IMR-90 (cell line): ENCODE measurements around the gene KLHL8. TPM values are rescaled to one million over a fixed set of nuclear protein-coding genes. Genes with fewer than 3 reads are reported as not detected.

ENCODE experiments used
- ATAC-seq: fragments of 200-7000 bp; cut with Tn5 transposase; 2 replicates; pipeline ENCODE4 v1.9.1; 2020; ENCODE audit warnings: low read depth, mild to moderate bottlenecking, moderate library complexity
- BruUV-seq: library from RNA; stranded (reverse); fragments of 400-500 nt; replicated peaks from 2 replicates; lab custom pipeline; 2021; lab: Mats Ljungman, UMichigan
- CTCF ChIA-PET: fragments of 300-600 bp; formaldehyde crosslinking; extraction: SDS; loops from one replicate; lab custom pipeline; 2021; ENCODE audit warnings: antibody characterized with exemption; lab: Yijun Ruan, JAX
- POLR2A ChIA-PET: fragments of 300-600 bp; sonication (Branson Sonifier 250); formaldehyde crosslinking; loops from one replicate; lab custom pipeline; 2022; ENCODE audit warnings: antibody characterized with exemption; ENCODE audit not compliant: unreplicated experiment; lab: Charles Lee
- DNase-seq: peaks from one replicate; pipeline ENCODE4 v3.0.0; 2013
- H2AFZ ChIP-seq: replicated peaks from 2 replicates; pipeline ENCODE3; 2013; ENCODE audit warnings: low read length, mild to moderate bottlenecking; ENCODE audit not compliant: poor library complexity
- H2AK5ac ChIP-seq: 2 replicates; pipeline ENCODE4 v1.6.1; 2013; ENCODE audit warnings: low read depth, low read length, inconsistent platforms
- H2AK9ac ChIP-seq: replicated peaks from 2 replicates; pipeline ENCODE3; 2013; ENCODE audit warnings: mild to moderate bottlenecking, low read depth, low read length, moderate library complexity; ENCODE audit not compliant: poor library complexity
- H2BK120ac ChIP-seq: 2 replicates; pipeline ENCODE4 v1.6.1; 2013; ENCODE audit warnings: low read depth, low read length, inconsistent platforms
- H2BK15ac ChIP-seq: 3 replicates; pipeline ENCODE4 v1.6.1; 2013; ENCODE audit warnings: low read depth, low read length, inconsistent platforms
- H2BK20ac ChIP-seq: 2 replicates; pipeline ENCODE4 v1.6.1; 2013; ENCODE audit warnings: low read depth, mild to moderate bottlenecking, inconsistent platforms, low read length, moderate library complexity
- H2BK5ac ChIP-seq: 2 replicates; pipeline ENCODE4 v1.6.1; 2013; ENCODE audit warnings: mild to moderate bottlenecking, low read depth, low read length, inconsistent platforms; ENCODE audit not compliant: poor library complexity, severe bottlenecking
- H3K14ac ChIP-seq: replicated peaks from 2 replicates; pipeline ENCODE4 v1.6.1; 2013; ENCODE audit warnings: low read depth, low read length, inconsistent platforms
- H3K18ac ChIP-seq: 2 replicates; pipeline ENCODE4 v1.6.1; 2013; ENCODE audit warnings: low read depth, low read length, control low read depth
- H3K23ac ChIP-seq: 2 replicates; pipeline ENCODE4 v1.6.1; 2013; ENCODE audit warnings: low read depth, low read length, inconsistent platforms
- H3K27ac ChIP-seq: 2 replicates; pipeline ENCODE4 v1.5.1; 2013; ENCODE audit warnings: mild to moderate bottlenecking, control low read depth, low read length; ENCODE audit not compliant: insufficient read depth
- H3K27me3 ChIP-seq: 2 replicates; pipeline ENCODE4 v1.6.1; 2013; ENCODE audit warnings: low read length; ENCODE audit not compliant: control insufficient read depth, insufficient read depth
- H3K36me3 ChIP-seq: 2 replicates; pipeline ENCODE4 v1.6.1; 2013; ENCODE audit warnings: low read length, mixed read lengths; ENCODE audit not compliant: control insufficient read depth, insufficient read depth
- H3K4ac ChIP-seq: 2 replicates; pipeline ENCODE4 v1.6.1; 2013; ENCODE audit warnings: low read depth, low read length, inconsistent platforms
- H3K4me1 ChIP-seq: 2 replicates; pipeline ENCODE4 v1.6.1; 2013; ENCODE audit warnings: low read length, mixed read lengths; ENCODE audit not compliant: control insufficient read depth, insufficient read depth
- H3K4me2 ChIP-seq: 2 replicates; pipeline ENCODE4 v1.6.1; 2013; ENCODE audit warnings: low read depth, mild to moderate bottlenecking, control low read depth, low read length, moderate library complexity
- H3K4me3 ChIP-seq: 2 replicates; pipeline ENCODE4 v1.5.1; 2013; ENCODE audit warnings: low read depth, mild to moderate bottlenecking, control low read depth, low read length, moderate library complexity; ENCODE audit not compliant: insufficient read depth
- H3K56ac ChIP-seq: 2 replicates; pipeline ENCODE4 v1.6.1; 2013; ENCODE audit warnings: low read length, inconsistent platforms; ENCODE audit not compliant: insufficient read depth; ENCODE audit errors: extremely low read depth
- H3K79me1 ChIP-seq, 2 experiments: 2 replicates each; pipeline ENCODE4 v1.6.1; 2013; ENCODE audit warnings: low read length in 2 of 2, inconsistent platforms in 1 of 2, low read depth in 1 of 2
- H3K9ac ChIP-seq: 2 replicates; pipeline ENCODE4 v1.6.1; 2013; ENCODE audit warnings: low read depth, low read length, control low read depth
- H3K9me1 ChIP-seq: 2 replicates; pipeline ENCODE4 v1.6.1; 2013; ENCODE audit warnings: low read length, inconsistent platforms; ENCODE audit not compliant: insufficient read depth
- H3K9me3 ChIP-seq: 2 replicates; pipeline ENCODE4 v1.6.1; 2013; ENCODE audit warnings: low read length; ENCODE audit not compliant: control insufficient read depth, insufficient read depth
- H4K20me1 ChIP-seq: 2 replicates; pipeline ENCODE4 v1.6.1; 2013; ENCODE audit warnings: low read length, inconsistent platforms; ENCODE audit not compliant: insufficient read depth
- H4K5ac ChIP-seq: 2 replicates; pipeline ENCODE4 v1.6.1; 2013; ENCODE audit warnings: mild to moderate bottlenecking, low read depth, low read length, control low read depth
- H4K8ac ChIP-seq, 2 experiments: 2 replicates each; pipeline ENCODE4 v1.6.1; 2013; ENCODE audit warnings: low read depth in 2 of 2, low read length in 2 of 2, control low read depth in 1 of 2, inconsistent platforms in 1 of 2
- H4K91ac ChIP-seq: 2 replicates; pipeline ENCODE4 v1.6.1; 2013; ENCODE audit warnings: low read depth, low read length, inconsistent platforms; ENCODE audit not compliant: insufficient read depth
- BHLHE40 ChIP-seq: fragments of 150-350 bp; IDR thresholded peaks from 2 replicates; pipeline ENCODE4 v1.6.1; 2016; ENCODE audit warnings: mild to moderate bottlenecking, low read depth, low read length
- CEBPB ChIP-seq: IDR thresholded peaks from 2 replicates; pipeline ENCODE4 v1.6.1; 2012; ENCODE audit warnings: low read depth, low read length, improper control_type of control experiment
- CHD1 ChIP-seq: IDR thresholded peaks from 2 replicates; pipeline ENCODE4 v1.6.1; 2012; ENCODE audit warnings: low read depth, low read length, improper control_type of control experiment
- FOS ChIP-seq: fragments of 150-350 bp; IDR thresholded peaks from 2 replicates; pipeline ENCODE4 v1.6.1; 2016; ENCODE audit warnings: low read depth, low read length
- MAFK ChIP-seq: IDR thresholded peaks from 2 replicates; pipeline ENCODE4 v1.6.1; 2012; ENCODE audit warnings: low read depth, low read length, improper control_type of control experiment
- MXI1 ChIP-seq: IDR thresholded peaks from 2 replicates; pipeline ENCODE4 v1.6.1; 2012; ENCODE audit warnings: low read depth, mild to moderate bottlenecking, low read length, moderate library complexity, borderline replicate concordance
- NFE2L2 ChIP-seq: fragments of 150-350 bp; IDR thresholded peaks from 2 replicates; pipeline ENCODE4 v1.6.1; 2016; ENCODE audit warnings: low read depth, mild to moderate bottlenecking, low read length
- POLR2A ChIP-seq: IDR thresholded peaks from 2 replicates; pipeline ENCODE4 v1.6.1; 2012; ENCODE audit warnings: mild to moderate bottlenecking, low read depth, low read length
- RAD21 ChIP-seq: IDR thresholded peaks from 2 replicates; pipeline ENCODE4 v1.6.1; 2012; ENCODE audit warnings: low read length, improper control_type of control experiment
- RCOR1 ChIP-seq: IDR thresholded peaks from 2 replicates; pipeline ENCODE4 v1.6.1; 2012; ENCODE audit warnings: mild to moderate bottlenecking, low read length, improper control_type of control experiment; ENCODE audit not compliant: insufficient replicate concordance
- SMC3 ChIP-seq: fragments of 150-350 bp; IDR thresholded peaks from 2 replicates; pipeline ENCODE4 v1.6.1; 2016; ENCODE audit warnings: low read depth, mild to moderate bottlenecking, antibody characterized with exemption, low read length, moderate library complexity
- whole genome bisulfite sequencing, 2 experiments: methylation state at CpG; one replicate each; pipeline versions ENCODE4 v1.1.5 to v1.1.7; 2013; ENCODE audit warnings: missing lambda C conversion rate in 2 of 2; ENCODE audit not compliant: insufficient read length in 1 of 2; ENCODE audit errors: extremely low coverage in 2 of 2; 5-methylcytosine and 5-hydroxymethylcytosine counted together
- dilution Hi-C: fragments of 300-500 bp; cut with HindIII; formaldehyde crosslinking; loops from one replicate; pipeline ENCODE4 v1.14.3; 2018; ENCODE audit warnings: low sequenced_read_pairs; ENCODE audit not compliant: unreplicated experiment
- in situ Hi-C: fragments of 300-500 bp; cut with MboI; formaldehyde crosslinking; loops from 3 replicates; pipeline ENCODE4 v1.14.3; 2019; ENCODE audit warnings: low sequenced_read_pairs, inconsistent platforms, mixed read lengths
- intact Hi-C: fragments of 100-400 bp; cut with micrococcal nuclease; formaldehyde crosslinking; loops from 2 replicates; pipeline ENCODE4 v1.10.0; 2022
- polyA plus RNA-seq, 3 experiments: library from polyadenylated mRNA; depleted of rRNA; stranded (reverse); fragments of >200 nt; gene quantifications; 2 replicates each; pipeline ENCODE4 v1.2.3, GENCODE V29; 2012; ENCODE audit warnings: low replicate concordance in 1 of 3
- total RNA-seq: library from RNA; depleted of rRNA; stranded (reverse); fragments of >200 nt; gene quantifications from 2 replicates; pipeline ENCODE4 v1.2.3, GENCODE V29; 2012
- TF ChIP-seq, protein P1 (sequence below): fragments of 150-350 bp; IDR thresholded peaks from 2 replicates; pipeline ENCODE4 v1.6.1; 2016; ENCODE audit warnings: low read depth, mild to moderate bottlenecking, low read length, moderate library complexity, borderline replicate concordance
- TF ChIP-seq, protein P2 (sequence below): conservative IDR thresholded peaks from 2 replicates; pipeline ENCODE4 v1.5.1; 2012; ENCODE audit warnings: mild to moderate bottlenecking, low read depth, low read length, improper control_type of control experiment
- TF ChIP-seq, protein P3 (sequence below): fragments of 150-350 bp; IDR thresholded peaks from 2 replicates; pipeline ENCODE4 v1.6.1; 2017; ENCODE audit warnings: mild to moderate bottlenecking, antibody characterized with exemption, low read length, low read depth

KLHL8 gene
- total and polyA plus RNA-seq, 2 of the 4 experiments (the other 2 are of a cell fraction), result 3.1 to 9.5 TPM

DNA sequence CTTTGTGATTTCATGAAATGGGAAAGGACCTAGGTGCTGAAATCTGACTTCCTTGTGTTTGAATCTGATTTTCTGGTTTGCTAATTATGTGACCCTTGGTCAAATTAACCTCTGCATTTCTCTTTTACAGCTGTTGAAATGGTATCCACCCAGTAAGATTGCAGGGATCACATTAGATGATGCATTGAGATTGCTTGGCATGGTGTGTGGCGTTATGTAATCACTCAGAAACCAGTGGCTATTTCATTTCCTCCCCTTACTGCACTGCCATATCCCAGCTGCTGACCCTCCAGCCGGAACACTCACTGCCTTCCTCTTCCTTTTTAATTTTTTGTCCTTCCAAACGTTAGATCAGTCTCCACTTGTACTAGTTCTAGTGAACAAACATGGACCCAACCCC, 79.0 kb downstream of the KLHL8 start:
- Histone ChIP-seq H3K56ac (no peak overlapping the region), H2BK15ac (no peak overlapping the region), H3K9me3 (no peaks in the 10 kb centered on the region), H3K9me1 (0 out of 2 replicates have a peak, but pooled peaks cover 2% of the 10 kb centered on the region), H2BK5ac (no peak overlapping the region), H3K18ac (no peak overlapping the region), H3K27me3 (no peaks in the 10 kb centered on the region), H2BK120ac (no peak overlapping the region), H4K91ac (no peak overlapping the region), H3K79me1 (no peaks in the 10 kb centered on the region; a peak in 1 of 4 replicates), H3K4me3 (no peak overlapping the region), H4K8ac (no peak overlapping the region), H3K4me2 (no peak overlapping the region), H3K23ac (no peak overlapping the region), H2AK5ac (no peak overlapping the region), H3K27ac (no peak overlapping the region), H3K14ac (no peak overlapping the region; the same call in 1 of the 2 replicates), H4K5ac (no peak overlapping the region), H2AFZ (no peak overlapping the region), H3K36me3 (peaks cover 12% of the 10 kb centered on the region), H3K9ac (no peak overlapping the region), H3K4me1 (no peaks in the 10 kb centered on the region), H4K20me1 (no peaks in the 10 kb centered on the region), H2AK9ac (no peak overlapping the region), H2BK20ac (no peak overlapping the region), H3K4ac (no peak overlapping the region)
- DNase-seq (no peak), ATAC-seq (no peak)
- TF ChIP-seq FOS, result no peak
- no peak for TF ChIP-seq RAD21
- TF ChIP-seq, protein P1, sequence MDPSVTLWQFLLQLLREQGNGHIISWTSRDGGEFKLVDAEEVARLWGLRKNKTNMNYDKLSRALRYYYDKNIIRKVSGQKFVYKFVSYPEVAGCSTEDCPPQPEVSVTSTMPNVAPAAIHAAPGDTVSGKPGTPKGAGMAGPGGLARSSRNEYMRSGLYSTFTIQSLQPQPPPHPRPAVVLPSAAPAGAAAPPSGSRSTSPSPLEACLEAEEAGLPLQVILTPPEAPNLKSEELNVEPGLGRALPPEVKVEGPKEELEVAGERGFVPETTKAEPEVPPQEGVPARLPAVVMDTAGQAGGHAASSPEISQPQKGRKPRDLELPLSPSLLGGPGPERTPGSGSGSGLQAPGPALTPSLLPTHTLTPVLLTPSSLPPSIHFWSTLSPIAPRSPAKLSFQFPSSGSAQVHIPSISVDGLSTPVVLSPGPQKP, result no peak
- TF ChIP-seq, protein P2, sequence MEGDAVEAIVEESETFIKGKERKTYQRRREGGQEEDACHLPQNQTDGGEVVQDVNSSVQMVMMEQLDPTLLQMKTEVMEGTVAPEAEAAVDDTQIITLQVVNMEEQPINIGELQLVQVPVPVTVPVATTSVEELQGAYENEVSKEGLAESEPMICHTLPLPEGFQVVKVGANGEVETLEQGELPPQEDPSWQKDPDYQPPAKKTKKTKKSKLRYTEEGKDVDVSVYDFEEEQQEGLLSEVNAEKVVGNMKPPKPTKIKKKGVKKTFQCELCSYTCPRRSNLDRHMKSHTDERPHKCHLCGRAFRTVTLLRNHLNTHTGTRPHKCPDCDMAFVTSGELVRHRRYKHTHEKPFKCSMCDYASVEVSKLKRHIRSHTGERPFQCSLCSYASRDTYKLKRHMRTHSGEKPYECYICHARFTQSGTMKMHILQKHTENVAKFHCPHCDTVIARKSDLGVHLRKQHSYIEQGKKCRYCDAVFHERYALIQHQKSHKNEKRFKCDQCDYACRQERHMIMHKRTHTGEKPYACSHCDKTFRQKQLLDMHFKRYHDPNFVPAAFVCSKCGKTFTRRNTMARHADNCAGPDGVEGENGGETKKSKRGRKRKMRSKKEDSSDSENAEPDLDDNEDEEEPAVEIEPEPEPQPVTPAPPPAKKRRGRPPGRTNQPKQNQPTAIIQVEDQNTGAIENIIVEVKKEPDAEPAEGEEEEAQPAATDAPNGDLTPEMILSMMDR, result no peak
- no peak for TF ChIP-seq CHD1
- no peak for TF ChIP-seq CEBPB
- TF ChIP-seq MAFK, result no peak
- TF ChIP-seq SMC3, result no peak
- no peak for TF ChIP-seq BHLHE40
- no peak for TF ChIP-seq MXI1
- TF ChIP-seq RCOR1, result no peak
- TF ChIP-seq NFE2L2, result no peak
- TF ChIP-seq POLR2A, result no peak
- TF ChIP-seq, protein P3, sequence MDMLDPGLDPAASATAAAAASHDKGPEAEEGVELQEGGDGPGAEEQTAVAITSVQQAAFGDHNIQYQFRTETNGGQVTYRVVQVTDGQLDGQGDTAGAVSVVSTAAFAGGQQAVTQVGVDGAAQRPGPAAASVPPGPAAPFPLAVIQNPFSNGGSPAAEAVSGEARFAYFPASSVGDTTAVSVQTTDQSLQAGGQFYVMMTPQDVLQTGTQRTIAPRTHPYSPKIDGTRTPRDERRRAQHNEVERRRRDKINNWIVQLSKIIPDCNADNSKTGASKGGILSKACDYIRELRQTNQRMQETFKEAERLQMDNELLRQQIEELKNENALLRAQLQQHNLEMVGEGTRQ, result no peak
- ChIA-PET CTCF (interaction anchor here (0.7 kb wide), 1 partner anchor 9 kb away, joined by 3 read pairs; no protein-coding TSS in a partner anchor), POLR2A (no interaction called here)
- intact Hi-C loops, result no loop called here
- dilution Hi-C loops, result no loop called here
- WGBS, 2 experiments, result no CpG with 5 or more reads among the region's 3 CpGs
- no TSS peak for BruUV-seq
- in situ Hi-C loops, result no loop called here
